GM13976 (cell line): ENCODE data around the gene NFAM1.

Experiments
- DNase-seq: peaks from one replicate; pipeline ENCODE4 v3.0.0; 2012; ENCODE audit warnings: low spot score
- CTCF ChIP-seq: IDR thresholded peaks from 2 replicates; pipeline ENCODE4 v1.5.1; 2012; ENCODE audit warnings: borderline replicate concordance, mild to moderate bottlenecking; ENCODE audit not compliant: insufficient read depth; ENCODE audit errors: extremely low read depth, missing control alignments, control extremely low read depth
- in situ Hi-C: fragments of 300-500 bp; cut with MboI; formaldehyde crosslinking; loops from one replicate; pipeline ENCODE4 v1.12.0; 2022; ENCODE audit warnings: low sequenced_read_pairs, mixed read lengths, inconsistent platforms; ENCODE audit not compliant: unreplicated experiment

Gene NFAM1

GRCh38 chr22:42434748-42435425 is 2.7 kb upstream of the NFAM1 start:
- in situ Hi-C loops: loop anchor here (10.0 to 25.0 kb wide), 3 partner anchors 260 to 473 kb away; partner anchors contain the start of genes NDUFA6, SEPTIN3 and SMIM45
- DNase-seq: no peak

GRCh38 chr22:42433754-42434682 is 1.8 kb upstream of the NFAM1 start:
- in situ Hi-C loops: loop anchor here (10.0 to 25.0 kb wide), 3 partner anchors 259 to 472 kb away; partner anchors contain the start of genes NDUFA6, SEPTIN3 and SMIM45
- no peak for DNase-seq
- TF ChIP-seq CTCF: no peak

More at GRCh38 chr22:42434748-42435425, 2.7 kb upstream of the NFAM1 start:
- no peak for TF ChIP-seq CTCF

- no peak for DNase-seq
- TF ChIP-seq CTCF: no peak
- in situ Hi-C loops: loop anchor here (10.0 to 25.0 kb wide), 3 partner anchors 258 to 471 kb away; partner anchors contain the start of genes NDUFA6, SEPTIN3 and SMIM45
Observed at GRCh38 chr22:42432818-42433217, 615 bp upstream of the NFAM1 start.

- DNase-seq: no peak
- in situ Hi-C loops: loop anchor here (10.0 to 25.0 kb wide), 3 partner anchors 257 to 469 kb away; partner anchors contain the start of genes NDUFA6, SEPTIN3 and SMIM45
- TF ChIP-seq CTCF: no peak
Observed at GRCh38 chr22:42431401-42432019, 693 bp downstream of the NFAM1 start.

- no peak for TF ChIP-seq CTCF
- DNase-seq: no peak
- in situ Hi-C loops: loop anchor here (10.0 to 25.0 kb wide), 3 partner anchors 256 to 468 kb away; partner anchors contain the start of genes NDUFA6, SEPTIN3 and SMIM45
Observed at GRCh38 chr22:42430528-42431125, 1.6 kb downstream of the NFAM1 start.
